ENCODE measurements around the gene FCHO1.

FCHO1 gene

DNA sequence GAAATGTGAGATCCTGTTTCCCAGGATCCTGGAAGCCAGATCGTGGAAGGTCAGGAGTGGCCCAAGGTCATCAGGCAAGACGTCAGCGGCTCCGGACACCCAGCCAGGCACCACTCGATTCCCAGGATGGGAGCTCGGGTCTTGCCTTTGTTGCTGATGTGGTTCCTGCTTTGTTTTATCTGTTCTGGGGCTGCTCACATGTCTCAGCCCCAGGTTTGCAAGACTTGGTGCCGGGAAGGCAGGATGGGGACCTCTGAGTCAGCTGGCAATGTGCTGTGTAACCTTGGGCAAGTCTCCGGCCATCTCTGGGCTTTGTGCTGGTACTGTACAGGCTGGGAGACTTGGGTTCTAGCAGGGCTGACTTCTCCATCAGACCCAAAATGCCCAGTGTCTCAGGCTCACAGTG is 1.4 kb upstream of the FCHO1 start:
- Mint-ChIP-seq H3K9me3 (ENCODE audit: low read depth) (no peaks in the 10 kb centered on the region), H3K27me3 (no peaks in the 10 kb centered on the region), H3K36me3 (peaks cover 3% of the 10 kb centered on the region), H3K4me1 (ENCODE audit: low read depth) (peaks cover 55% of the 10 kb centered on the region), H3K27ac (peak overlapping the region; percentile 97), H3K4me3 (peak overlapping the region; percentile 97)

DNA sequence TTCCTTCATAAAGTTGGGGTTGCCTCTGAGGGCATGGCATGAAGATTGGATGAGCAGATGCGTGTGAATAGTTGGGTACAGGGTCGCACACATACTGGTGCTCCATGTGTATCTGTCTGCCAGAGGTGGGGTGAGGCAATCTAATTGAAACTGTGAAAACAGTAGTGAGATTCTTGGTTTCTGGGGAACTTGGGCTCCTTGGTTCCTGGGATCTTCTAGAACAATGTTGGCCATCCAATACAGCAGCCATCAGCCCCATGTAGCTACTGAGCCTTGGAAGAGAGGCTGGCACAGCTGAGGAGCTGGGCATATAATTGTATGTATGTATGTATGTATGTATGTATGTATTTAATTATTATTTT is 616 bp downstream of the FCHO1 start:
- Mint-ChIP-seq H3K4me1 (ENCODE audit: low read depth) (peaks cover 63% of the 10 kb centered on the region), H3K36me3 (peaks cover 6% of the 10 kb centered on the region), H3K9me3 (ENCODE audit: low read depth) (no peaks in the 10 kb centered on the region), H3K4me3 (peak overlapping the region; percentile 97), H3K27ac (peak overlapping the region; percentile 97), H3K27me3 (no peaks in the 10 kb centered on the region)

DNA sequence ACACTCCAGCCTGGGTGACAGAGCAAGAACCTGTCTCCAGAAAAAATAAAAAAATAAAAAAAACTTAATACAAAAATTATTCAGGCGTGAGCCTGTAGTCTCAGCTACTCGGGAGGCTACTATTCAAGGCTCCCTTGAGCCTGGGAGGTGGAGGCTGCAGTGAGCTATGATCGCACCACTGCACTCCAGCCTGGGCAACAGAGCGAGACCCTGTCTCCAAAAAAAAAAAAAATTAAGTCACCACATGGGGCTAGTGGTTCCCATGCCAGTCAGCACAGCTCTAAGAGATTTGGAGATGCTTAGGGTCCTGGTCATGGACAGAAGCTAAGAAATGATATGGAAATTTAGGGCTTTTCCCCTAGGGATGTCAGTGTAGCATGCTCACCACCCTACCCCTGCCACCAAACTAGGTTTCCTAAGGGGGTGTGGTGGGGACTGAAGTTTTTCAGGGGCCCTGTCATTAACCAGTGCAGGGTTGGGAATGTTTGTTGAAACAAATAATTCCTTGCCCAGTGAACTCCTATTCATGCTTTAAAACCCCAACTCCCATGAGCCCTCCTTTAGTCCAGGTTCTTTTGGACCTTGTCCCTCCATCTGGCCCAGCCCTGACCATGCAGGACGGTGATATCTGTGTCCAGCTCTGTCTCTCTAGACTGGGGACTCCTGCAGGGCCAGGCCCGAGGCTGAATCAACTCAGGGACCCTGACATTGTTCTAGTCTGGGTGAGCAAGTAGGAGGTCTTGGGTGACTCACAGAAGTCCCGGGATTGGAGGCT is 1.8 kb downstream of the FCHO1 start:
- Mint-ChIP-seq H3K27me3 (no peaks in the 10 kb centered on the region), H3K36me3 (peaks cover 6% of the 10 kb centered on the region), H3K4me1 (ENCODE audit: low read depth) (peaks cover 63% of the 10 kb centered on the region), H3K27ac (no peak overlapping the region), H3K9me3 (ENCODE audit: low read depth) (no peaks in the 10 kb centered on the region), H3K4me3 (no peak overlapping the region)

DNA sequence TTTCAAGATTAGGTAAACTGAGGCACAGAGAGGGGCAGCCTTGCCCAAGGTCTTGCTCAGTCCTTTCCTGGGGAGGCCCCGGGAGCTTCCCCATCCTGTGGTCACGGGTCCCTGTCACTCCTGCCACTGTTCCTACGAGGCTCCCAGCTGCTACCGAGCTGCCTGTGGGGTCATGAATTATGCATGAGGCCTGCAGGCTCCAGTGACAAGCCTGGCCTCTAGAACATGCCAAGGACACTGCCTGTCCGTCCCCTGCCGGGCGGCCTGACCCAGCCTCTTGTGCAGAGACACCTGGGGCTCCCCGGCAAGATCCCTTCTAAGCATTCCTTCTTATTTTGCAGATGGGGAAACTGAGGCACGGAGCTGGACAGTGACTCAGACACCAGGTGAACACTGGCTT is 2.7 kb downstream of the FCHO1 start:
- Mint-ChIP-seq H3K36me3 (peaks cover 9% of the 10 kb centered on the region), H3K9me3 (ENCODE audit: low read depth) (no peaks in the 10 kb centered on the region), H3K27me3 (no peaks in the 10 kb centered on the region), H3K27ac (no peak overlapping the region), H3K4me3 (no peak overlapping the region), H3K4me1 (ENCODE audit: low read depth) (peaks cover 59% of the 10 kb centered on the region)

DNA sequence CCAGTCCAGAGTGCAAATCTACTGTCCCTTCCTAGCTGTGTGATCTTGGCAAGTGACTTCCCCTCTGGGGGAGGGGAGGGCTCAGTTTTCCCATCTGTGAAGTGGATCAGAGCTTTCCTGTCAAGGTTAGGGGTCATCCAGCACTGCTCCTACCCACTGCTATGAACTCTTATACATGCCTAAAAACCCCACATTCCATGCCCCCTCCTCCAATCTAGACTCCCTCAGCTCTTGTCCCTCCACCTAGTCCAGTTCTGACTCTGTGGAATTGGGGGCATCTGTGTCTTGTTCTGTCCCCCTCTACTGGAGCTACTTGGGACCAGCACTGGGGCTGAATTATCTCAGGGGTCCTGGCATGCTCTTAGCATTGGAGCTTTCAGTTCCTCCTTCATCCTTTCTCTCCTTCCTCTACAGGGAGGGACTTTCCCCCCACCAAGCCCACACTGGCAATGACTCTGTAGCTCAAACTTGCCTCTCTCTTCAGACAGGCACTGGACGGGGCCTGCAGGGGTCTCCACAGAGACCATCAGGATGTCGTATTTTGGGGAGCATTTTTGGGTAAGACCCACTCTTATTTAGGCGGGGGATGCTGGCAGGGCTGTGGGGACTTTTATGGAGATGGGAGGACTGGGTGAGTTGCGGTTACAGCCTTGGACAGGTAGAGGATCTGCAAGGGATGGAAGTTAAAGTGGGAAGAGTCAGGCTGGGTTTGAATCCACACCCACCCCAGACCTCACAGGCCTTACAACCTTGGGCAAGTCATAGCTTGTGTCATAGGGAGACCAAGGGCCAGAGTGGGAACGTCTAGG is 3.6 kb downstream of the FCHO1 start:
- Mint-ChIP-seq H3K4me3 (no peak overlapping the region), H3K27ac (peak overlapping the region; percentile 56), H3K36me3 (peaks cover 9% of the 10 kb centered on the region), H3K27me3 (no peaks in the 10 kb centered on the region), H3K9me3 (ENCODE audit: low read depth) (no peaks in the 10 kb centered on the region), H3K4me1 (ENCODE audit: low read depth) (peaks cover 51% of the 10 kb centered on the region)

DNA sequence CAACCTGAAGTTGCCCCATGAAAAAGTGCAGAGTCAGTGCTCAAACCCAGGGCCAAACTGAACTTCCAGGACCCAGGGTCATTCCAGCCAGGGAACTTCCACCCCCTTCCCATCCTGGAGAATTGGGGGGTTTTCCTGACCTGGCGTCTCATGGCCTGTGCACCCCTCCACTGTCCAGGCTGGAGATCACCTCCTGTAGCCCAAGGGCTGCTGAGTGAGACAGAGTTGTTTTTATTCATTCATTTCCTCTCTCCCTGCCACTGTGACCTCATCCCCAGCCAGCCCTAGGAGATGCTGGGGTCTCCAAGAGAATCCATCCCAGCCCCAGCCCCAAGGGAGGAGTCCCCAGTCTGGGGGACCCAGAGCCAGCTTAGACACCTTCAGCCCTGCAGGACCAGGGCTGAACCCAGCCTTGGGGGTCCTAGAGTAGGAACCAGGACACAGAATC is 4.2 kb downstream of the FCHO1 start:
- Mint-ChIP-seq H3K27me3 (no peaks in the 10 kb centered on the region), H3K27ac (peak overlapping the region; percentile 56), H3K4me1 (ENCODE audit: low read depth) (peaks cover 46% of the 10 kb centered on the region), H3K9me3 (ENCODE audit: low read depth) (no peaks in the 10 kb centered on the region), H3K4me3 (no peak overlapping the region), H3K36me3 (peaks cover 11% of the 10 kb centered on the region)

DNA sequence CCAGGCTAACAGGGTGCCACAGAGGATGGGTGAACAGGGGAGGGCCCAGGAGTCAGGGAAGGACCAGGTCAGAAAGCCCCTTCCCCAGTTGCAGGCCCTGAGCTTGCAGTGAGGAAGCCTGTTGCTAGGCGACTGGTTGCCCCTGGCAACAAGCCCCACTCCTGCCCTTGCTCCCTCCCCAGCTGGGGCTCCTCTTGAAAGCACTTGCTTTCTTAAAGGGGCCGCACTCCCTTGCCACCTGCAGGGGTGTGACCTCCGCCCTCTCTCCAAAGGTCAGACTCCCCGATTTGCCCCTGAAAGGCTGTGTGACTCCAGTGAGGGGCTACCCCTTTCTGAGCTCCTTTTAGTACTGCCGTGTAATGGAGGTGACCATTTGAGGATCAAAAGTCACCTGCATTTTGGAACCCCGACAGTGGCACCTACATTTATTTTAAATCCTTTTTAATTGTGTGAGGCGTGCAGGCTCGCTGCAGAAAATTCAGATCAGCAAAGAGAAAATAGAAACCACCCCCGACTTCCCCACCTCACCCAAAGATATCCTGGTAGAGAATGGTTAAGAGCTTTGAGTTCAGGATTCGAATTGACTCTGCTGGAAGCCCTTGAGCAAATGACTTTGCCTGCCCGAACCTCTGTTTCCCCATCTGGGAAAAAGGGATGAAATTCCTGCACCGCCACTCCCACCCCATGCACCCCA is 4.8 kb downstream of the FCHO1 start:
- H3K4me1 Mint-ChIP-seq (ENCODE audit: low read depth): peaks cover 44% of the 10 kb centered on the region
- no peak overlapping the region for H3K4me3 Mint-ChIP-seq
- H3K27ac Mint-ChIP-seq: peak overlapping the region; percentile 46

DNA sequence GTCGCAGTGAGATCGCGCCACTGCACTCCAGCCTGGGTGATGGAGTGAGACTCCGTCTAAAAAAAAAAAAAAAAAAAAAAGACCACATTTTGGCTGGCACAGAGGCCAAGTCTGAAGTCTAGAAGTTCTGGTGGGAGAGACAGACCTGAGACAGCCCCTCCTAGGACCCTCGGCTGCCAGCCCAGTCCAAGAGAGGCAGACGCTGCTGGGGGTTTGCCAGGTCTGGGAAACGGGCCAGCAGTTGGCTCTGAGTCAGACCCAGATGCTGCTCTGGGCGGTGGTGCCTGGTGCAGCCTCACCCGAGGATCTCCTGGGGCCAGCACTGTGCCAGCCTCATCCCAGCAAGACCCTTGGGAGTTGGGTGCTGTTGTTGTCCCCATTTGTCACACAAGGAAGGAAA is 5.8 kb downstream of the FCHO1 start:
- H3K4me3 Mint-ChIP-seq: no peak overlapping the region
- H3K36me3 Mint-ChIP-seq: peaks cover 11% of the 10 kb centered on the region
- no peaks in the 10 kb centered on the region for H3K27me3 Mint-ChIP-seq
- H3K4me1 Mint-ChIP-seq (ENCODE audit: low read depth): peaks cover 35% of the 10 kb centered on the region
- no peaks in the 10 kb centered on the region for H3K9me3 Mint-ChIP-seq (ENCODE audit: low read depth)
- H3K27ac Mint-ChIP-seq: no peak overlapping the region

More for the DNA sequence above, 4.8 kb downstream of the FCHO1 start:
- no peaks in the 10 kb centered on the region for H3K9me3 Mint-ChIP-seq (ENCODE audit: low read depth)
- no peaks in the 10 kb centered on the region for H3K27me3 Mint-ChIP-seq
- peaks cover 11% of the 10 kb centered on the region for H3K36me3 Mint-ChIP-seq

DNA sequence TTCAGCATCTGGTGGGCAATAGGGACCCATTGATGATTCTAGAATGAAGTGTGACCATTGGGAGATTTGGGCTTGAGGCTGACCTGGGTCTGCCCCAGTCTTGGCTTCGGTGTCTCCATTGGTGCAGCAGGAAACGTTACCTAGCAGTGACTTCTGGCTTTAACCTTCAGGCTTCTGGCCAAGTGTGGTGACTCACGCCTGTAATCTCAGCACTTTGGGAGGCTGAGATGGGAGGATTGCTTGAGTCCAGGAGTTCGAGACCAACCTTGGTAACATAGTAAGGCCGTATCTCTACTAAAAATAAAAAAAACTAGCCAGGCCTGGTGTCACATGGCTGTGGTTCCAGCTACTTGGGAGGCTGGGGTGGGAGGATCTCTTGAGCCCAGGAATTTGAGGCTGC is 7.2 kb downstream of the FCHO1 start:
- Mint-ChIP-seq H3K4me3 (no peak overlapping the region), H3K4me1 (ENCODE audit: low read depth) (peaks cover 33% of the 10 kb centered on the region), H3K27ac (no peak overlapping the region), H3K36me3 (peaks cover 11% of the 10 kb centered on the region), H3K27me3 (no peaks in the 10 kb centered on the region), H3K9me3 (ENCODE audit: low read depth) (no peaks in the 10 kb centered on the region)

DNA sequence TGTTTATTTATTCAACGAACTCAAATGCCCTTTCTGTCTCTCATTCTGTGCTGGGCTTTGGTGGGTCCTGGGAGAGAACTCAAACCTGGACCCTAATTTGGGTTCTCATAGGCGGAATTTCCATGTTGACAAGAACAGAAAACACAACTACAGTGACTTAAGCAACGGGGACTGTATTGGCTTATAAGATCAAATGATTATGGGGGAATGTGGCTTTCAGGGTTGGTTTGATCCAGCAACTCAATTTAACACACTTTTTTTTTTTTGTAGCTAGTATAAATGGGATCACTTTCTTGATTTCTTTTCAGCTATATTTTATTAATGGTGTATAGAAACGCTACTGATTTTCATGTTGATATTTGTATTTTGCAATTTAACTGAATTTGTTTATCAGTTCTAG is 9.9 kb downstream of the FCHO1 start:
- H3K4me1 Mint-ChIP-seq (ENCODE audit: low read depth): peaks cover 13% of the 10 kb centered on the region
- H3K9me3 Mint-ChIP-seq (ENCODE audit: low read depth): no peaks in the 10 kb centered on the region
- peaks cover 7% of the 10 kb centered on the region for H3K36me3 Mint-ChIP-seq
- no peak overlapping the region for H3K4me3 Mint-ChIP-seq
- no peaks in the 10 kb centered on the region for H3K27me3 Mint-ChIP-seq
- H3K27ac Mint-ChIP-seq: no peak overlapping the region

DNA sequence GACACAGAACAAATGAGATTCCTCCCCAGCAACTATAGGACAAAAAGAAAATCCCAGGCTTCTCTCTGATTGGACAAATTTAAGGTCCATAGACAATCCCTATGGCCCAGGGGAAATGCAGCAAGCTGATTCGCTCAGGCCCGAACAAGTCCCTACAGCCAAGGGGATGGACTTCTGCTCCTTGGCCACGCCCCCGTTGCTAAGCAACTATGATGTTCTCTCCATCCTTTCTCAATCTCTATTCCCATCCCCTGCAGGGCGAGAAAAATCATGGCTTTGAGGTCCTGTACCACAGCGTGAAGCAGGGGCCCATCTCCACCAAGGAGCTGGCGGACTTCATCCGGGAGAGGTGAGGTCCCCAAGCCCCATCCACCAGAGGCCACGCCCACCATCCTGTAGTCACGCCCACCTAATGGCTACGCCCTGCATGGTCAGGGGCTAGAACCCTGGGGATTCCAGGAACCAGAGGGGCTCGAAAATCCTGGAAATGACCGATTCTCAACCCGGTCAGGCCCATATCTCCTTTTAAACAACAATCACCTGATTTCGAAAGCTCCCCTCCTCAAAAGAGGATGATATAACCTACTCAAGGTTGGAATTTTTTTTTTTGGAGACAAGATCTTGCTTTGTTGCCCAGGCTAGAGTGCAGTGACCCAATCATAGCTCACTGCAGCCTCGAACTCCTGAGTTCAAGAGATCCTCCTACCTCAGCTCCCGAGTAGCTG is 11.4 kb downstream of the FCHO1 start:
- H3K27ac Mint-ChIP-seq: no peak overlapping the region
- peaks cover 8% of the 10 kb centered on the region for H3K4me1 Mint-ChIP-seq (ENCODE audit: low read depth)
- no peaks in the 10 kb centered on the region for H3K27me3 Mint-ChIP-seq
- no peaks in the 10 kb centered on the region for H3K9me3 Mint-ChIP-seq (ENCODE audit: low read depth)
- no peak overlapping the region for H3K4me3 Mint-ChIP-seq
- H3K36me3 Mint-ChIP-seq: peaks cover 7% of the 10 kb centered on the region

DNA sequence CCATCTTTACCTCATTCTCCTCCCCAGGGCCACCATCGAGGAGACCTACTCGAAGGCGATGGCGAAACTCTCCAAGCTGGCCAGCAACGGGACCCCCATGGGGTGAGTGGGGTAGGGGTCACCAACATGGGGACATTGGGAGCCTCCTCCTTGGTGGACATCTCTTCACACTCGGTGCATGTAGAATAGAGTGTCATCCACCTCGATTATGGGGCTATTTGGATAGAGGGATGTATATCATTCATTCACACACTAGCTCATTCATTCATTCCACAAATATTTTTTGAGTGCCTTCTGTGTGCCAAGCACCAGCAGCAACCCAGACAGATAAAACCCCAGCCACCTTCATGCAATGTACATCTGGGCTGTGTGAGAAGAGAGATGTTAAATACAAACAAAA is 13.1 kb downstream of the FCHO1 start:
- Mint-ChIP-seq H3K27ac (no peak overlapping the region), H3K36me3 (peaks cover 4% of the 10 kb centered on the region), H3K27me3 (no peaks in the 10 kb centered on the region), H3K4me1 (ENCODE audit: low read depth) (peaks cover 3% of the 10 kb centered on the region), H3K4me3 (no peak overlapping the region), H3K9me3 (ENCODE audit: low read depth) (no peaks in the 10 kb centered on the region)

DNA sequence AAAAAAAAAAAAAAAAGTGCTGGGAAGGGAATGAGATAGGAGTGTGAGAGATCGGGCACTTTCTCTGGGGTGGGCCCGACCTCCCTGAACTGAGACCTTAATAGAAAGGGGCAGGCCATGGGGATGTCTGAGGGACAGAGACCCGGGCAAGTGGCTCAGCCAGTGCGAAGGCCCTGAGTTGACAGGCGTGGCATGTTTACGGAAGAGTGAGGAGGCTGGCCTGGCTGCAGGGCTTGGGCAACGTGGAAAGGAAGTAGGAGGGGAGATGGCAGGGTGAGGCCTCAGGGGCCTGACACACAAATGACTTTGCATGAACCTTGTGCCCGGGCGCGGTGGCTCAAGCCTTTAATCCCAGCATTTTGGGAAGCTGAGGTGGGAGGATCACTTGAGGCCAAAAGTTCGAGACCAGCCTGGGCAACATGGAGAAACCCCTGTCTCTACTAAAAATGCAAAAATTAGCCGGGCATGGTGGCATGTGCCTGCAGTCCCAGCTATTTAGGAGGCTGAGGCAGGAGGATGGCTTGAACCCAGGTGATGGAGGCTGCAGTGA is 13.9 kb downstream of the FCHO1 start:
- Mint-ChIP-seq H3K4me1 (ENCODE audit: low read depth) (peaks cover 3% of the 10 kb centered on the region), H3K4me3 (no peak overlapping the region), H3K36me3 (peaks cover 4% of the 10 kb centered on the region), H3K27ac (no peak overlapping the region), H3K9me3 (ENCODE audit: low read depth) (no peaks in the 10 kb centered on the region), H3K27me3 (no peaks in the 10 kb centered on the region)

DNA sequence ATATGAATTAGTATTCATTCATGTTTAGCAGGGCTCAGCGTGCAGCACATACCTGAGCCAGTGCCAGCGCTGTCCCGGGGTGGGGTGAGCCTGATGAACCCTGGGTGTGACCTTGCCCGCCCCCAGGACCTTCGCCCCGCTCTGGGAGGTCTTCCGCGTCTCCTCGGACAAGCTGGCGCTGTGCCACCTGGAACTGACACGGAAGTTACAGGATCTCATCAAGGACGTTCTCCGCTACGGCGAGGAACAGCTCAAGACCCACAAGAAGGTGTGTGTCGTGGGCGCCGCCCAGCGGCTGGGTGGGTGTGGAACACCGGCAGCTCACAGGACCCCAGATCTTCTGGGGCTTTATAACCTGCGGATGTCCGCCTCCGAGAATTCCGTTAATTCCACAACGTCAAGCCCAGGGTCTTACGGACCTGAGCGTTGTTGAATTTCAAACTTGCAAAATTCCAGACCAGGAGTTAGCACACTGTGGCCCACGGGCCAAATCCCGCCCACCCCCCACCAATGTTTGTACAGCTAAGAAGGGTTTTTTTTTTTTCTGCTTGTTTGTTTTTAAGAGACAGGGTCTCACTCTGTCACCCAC is 15.4 kb downstream of the FCHO1 start:
- no peak overlapping the region for H3K27ac Mint-ChIP-seq
- H3K4me3 Mint-ChIP-seq: no peak overlapping the region
- no peaks in the 10 kb centered on the region for H3K4me1 Mint-ChIP-seq (ENCODE audit: low read depth)
- no peaks in the 10 kb centered on the region for H3K27me3 Mint-ChIP-seq
- H3K36me3 Mint-ChIP-seq: peaks cover 2% of the 10 kb centered on the region
- H3K9me3 Mint-ChIP-seq (ENCODE audit: low read depth): no peaks in the 10 kb centered on the region
